NCI-H128 (cell line): Measurements from ENCODE around the gene EFCAB3.
"Not testable (repeated sequence)": the region's sequence is repeated elsewhere in the genome, so short reads cannot be mapped to it uniquely, and the experiment has no call there.

Experiments used
- DNase-seq: peaks from one replicate; lab custom pipeline; 2025; ENCODE audit not compliant: unreplicated experiment; lab: John Stamatoyannopoulos, UW

The EFCAB3 gene

GRCh38 chr17:62464422-62464821 lies 84.1 kb downstream of the EFCAB3 start:
- not testable (repeated sequence) for DNase-seq

- DNase-seq: not testable (repeated sequence)
These were observed 84.9 kb downstream of the EFCAB3 start for GRCh38 chr17:62465271-62465670.
